HG02642 (cell line): ENCODE results near the gene SET.
"Not testable (repeated sequence)": the region's sequence is repeated elsewhere in the genome, so short reads cannot be mapped to it uniquely, and the experiment has no call there.

Source experiments
- ATAC-seq: cut with Tn5 transposase; IDR thresholded peaks from one replicate; pipeline ENCODE4 v1.9.1; 2021; ENCODE audit warnings: mild to moderate bottlenecking; ENCODE audit not compliant: unreplicated experiment, poor library complexity

The SET gene

GRCh38 chr9:128685636-128686489 is 3.2 kb upstream of the SET start:
- no peak for ATAC-seq

GRCh38 chr9:128687453-128687852 is 1.6 kb upstream of the SET start:
- no peak for ATAC-seq

- ATAC-seq = peak; percentile 19
These were observed 312 bp downstream of the SET start for GRCh38 chr9:128689293-128689774.

- ATAC-seq = peak; percentile 3
These were observed 1.0 kb downstream of the SET start for GRCh38 chr9:128689820-128690683.

- no peak for ATAC-seq
These were observed 1.6 kb downstream of the SET start for GRCh38 chr9:128690684-128691034.

GRCh38 chr9:128693738-128694137 is 4.7 kb downstream of the SET start:
- ATAC-seq = not testable (repeated sequence)

GRCh38 chr9:128694344-128694743 is 5.3 kb downstream of the SET start:
- ATAC-seq = no peak

GRCh38 chr9:128696923-128697707 is 8.1 kb downstream of the SET start:
- no peak for ATAC-seq

DNA sequence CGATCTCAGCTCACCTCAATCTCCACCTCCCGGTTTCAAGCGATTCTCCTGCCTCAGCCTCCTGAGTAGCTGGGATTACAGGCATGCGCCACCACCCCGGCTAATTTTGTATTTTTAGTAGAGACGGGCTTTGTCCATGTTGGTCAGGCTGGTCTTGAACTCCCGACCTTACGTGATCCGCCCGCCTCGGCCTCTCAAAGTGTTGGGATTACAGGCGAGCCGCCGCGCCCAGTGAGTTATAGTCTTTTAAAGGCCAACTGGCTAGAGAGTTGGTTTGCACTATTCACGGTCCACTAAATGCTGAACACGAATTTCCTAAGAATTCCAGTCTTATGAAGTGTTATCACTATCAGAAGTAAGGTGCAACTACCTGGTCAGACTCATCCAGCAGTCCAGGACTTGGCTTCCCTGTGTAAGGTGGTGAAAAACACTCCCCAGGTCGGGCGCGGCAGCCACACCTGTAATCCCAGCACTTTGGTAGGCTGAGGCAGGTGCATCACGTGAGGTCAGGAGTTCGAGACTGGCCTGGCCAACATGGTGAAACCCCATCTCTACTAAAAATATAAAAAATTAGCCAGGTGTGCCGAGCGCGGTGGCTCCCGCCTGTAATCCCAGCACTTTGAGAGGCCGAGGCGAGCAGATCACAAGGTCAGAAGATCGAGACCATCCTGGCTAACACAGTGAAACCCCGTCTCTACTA is 10.2 kb downstream of the SET start:
- not testable (repeated sequence) for ATAC-seq

- ATAC-seq = no peak
These were observed 12.3 kb downstream of the SET start for GRCh38 chr9:128701227-128701854.

GRCh38 chr9:128702445-128702948 is 13.5 kb downstream of the SET start, which contains the start of gene PKN3:
TSS of gene PKN3 (plus strand) at chr9:128702503. CDS start at chr9:128702916, 413 bp downstream.
- peak; percentile 83 for ATAC-seq

DNA sequence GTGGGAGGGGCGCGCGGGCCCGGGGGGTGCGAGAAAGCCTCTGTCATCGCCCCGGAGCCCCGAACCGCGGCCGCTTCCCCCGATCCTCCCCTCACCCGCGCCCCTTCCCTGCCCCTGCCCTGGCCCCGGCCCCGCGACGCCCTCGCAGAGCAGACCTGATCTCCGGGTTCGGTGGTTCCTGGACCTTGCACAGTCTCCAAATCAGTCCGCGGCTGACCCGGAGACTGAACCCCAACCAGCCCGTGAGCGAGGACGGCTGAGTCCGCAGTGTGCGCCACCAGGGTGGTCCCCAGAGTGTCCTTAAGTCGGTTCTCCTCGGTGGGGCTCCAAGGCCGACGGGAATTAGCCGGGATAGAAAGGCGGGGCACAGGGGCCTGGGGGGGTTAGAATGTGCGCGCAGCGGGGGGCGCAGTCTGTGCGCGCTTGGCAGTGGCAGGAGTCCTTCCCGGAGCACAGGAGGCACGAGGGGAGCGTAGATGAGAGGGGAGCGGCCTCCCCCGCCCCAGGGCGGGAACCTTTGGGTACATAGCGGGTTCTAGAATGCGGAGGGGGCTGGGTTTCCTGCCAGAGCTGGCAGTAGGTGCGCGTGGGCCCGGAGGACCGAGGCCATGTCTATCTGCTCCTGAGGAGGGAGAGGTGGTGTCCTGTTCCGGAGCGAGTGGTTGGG is 14.1 kb downstream of the SET start:
- ATAC-seq = no peak

- ATAC-seq = no peak
These were observed 14.8 kb downstream of the SET start for GRCh38 chr9:128703616-128704355.

DNA sequence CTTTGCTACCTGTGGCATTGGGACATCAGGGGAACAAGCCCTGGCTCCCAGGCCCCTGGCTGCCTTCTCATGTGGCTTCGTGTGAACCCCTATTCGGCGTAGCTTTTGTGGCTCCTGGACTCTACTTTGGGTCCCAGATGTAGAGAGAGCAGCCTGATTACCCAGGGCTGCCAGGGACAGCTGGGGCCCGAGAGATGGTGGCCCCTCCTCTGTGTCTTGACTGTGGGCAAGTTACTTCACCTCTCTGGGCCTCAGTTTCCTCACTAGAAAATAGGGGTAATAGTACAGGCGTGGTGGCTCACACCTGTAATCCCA is 15.3 kb downstream of the SET start:
- ATAC-seq = no peak

DNA sequence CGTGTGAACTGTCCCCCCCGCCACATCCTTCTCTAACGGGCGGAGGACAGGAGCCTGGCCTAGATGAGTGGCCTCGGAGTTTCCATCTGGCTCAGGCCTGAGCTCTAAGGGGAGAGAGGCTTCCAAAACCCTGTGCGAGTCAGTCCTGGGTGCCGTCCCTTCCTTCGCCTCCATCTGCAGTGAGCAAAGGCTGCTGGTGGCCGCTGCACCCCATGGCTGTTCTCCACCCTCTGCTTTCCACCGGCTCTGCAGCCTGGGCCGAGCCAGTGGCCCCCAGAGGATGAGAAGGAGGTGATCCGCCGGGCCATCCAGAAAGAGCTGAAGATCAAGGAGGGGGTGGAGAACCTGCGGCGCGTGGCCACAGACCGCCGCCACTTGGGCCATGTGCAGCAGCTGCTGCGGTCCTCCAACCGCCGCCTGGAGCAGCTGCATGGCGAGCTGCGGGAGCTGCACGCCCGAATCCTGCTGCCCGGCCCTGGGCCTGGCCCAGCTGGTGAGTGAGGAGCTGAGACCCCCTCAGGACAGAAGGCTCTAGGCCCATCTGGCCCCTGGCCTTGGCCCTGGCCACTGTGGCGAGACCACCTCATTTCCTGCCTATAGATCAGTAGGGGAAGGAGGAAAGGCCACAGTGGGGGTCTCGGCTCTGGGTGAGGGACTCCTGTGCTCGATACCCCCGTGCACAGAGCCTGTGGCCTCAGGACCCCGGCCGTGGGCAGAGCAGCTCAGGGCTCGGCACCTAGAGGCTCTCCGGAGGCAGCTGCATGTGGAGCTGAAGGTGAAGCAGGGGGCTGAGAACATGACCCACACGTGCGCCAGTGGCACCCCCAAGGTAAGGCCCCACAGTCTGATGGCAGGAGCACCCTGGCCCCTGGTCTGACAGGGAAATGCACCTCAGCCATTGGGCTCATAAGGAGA is 16.3 kb downstream of the SET start:
- ATAC-seq = no peak

DNA sequence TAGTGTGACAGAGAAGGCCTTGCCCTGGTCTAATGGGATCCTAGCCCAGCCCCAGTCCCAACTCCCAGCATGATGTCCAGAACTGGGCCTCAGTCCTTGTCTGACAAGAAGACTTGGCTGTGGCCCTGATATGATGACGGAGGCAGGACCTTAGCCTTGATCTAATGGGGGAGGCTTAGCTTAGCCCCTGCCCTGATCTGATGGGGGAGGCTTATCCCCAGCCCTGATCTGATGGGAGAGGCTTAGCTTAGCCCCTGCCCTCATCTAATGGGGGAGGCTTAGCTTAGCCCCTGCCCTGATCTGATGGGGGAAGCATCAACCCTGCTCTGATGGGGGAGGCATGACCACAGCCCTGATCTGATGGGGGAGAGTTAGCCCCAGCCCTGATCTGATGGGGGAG is 17.0 kb downstream of the SET start:
- ATAC-seq = no peak
